B cell (primary cell): Measurements from ENCODE around the gene RRM2. TPM values are rescaled to one million over a fixed set of nuclear protein-coding genes. Genes with fewer than 3 reads are reported as not detected.

ENCODE experiments used
- ATAC-seq: fragments of 200-7000 bp; cut with Tn5 transposase; one replicate; pipeline ENCODE4 v1.10.0; 2021; ENCODE audit warnings: low read depth, mild to moderate bottlenecking, moderate number of reproducible peaks, moderate library complexity
- CTCF ChIA-PET: fragments of 350-600 bp; sonication (Branson Sonifier 250); formaldehyde crosslinking; loops from one replicate; lab custom pipeline; 2021; ENCODE audit warnings: antibody characterized with exemption, inconsistent platforms; lab: Charles Lee
- POLR2A ChIA-PET: fragments of 350-600 bp; sonication (Branson Sonifier 250); formaldehyde crosslinking; loops from one replicate; lab custom pipeline; 2021; ENCODE audit warnings: antibody characterized with exemption; lab: Charles Lee
- DNase-seq: peaks from one replicate; pipeline ENCODE4 v3.0.0; 2013
- H2AFZ ChIP-seq: 2 replicates; pipeline ENCODE4 v1.6.1; 2012; ENCODE audit warnings: mild to moderate bottlenecking, low read depth, low read length; ENCODE audit not compliant: insufficient read depth, poor library complexity, severe bottlenecking
- H3K27ac ChIP-seq, 2 donors: 1 replicate in 1 of 2; 2 replicates in 1 of 2; pipeline ENCODE4 v1.5.1; 2012 to 2013; ENCODE audit warnings: low read length in 2 of 2, mild to moderate bottlenecking in 2 of 2, moderate library complexity in 1 of 2
- H3K27me3 ChIP-seq, 4 experiments: fragments of 200-600 bp in 1 of 4; sonication (generic) in 1 of 4; replicated peaks in 1 of 4; 1 replicate in 2 of 4; 2 replicates in 2 of 4; pipeline versions ENCODE4 v1.6.1 to v1.7.0; 2013 to 2016; ENCODE audit warnings: low read length in 3 of 4, mild to moderate bottlenecking in 2 of 4, mixed read lengths in 1 of 4, moderate library complexity in 1 of 4; ENCODE audit not compliant: insufficient read depth in 4 of 4, control insufficient read depth in 3 of 4; ENCODE audit errors: control extremely low read depth in 1 of 4
- H3K36me3 ChIP-seq, 2 experiments: replicated peaks in 1 of 2; 1 replicate in 1 of 2; 2 replicates in 1 of 2; pipeline versions ENCODE4 v1.6.1 to v1.7.1; 2013; ENCODE audit warnings: low read length in 1 of 2; ENCODE audit not compliant: insufficient read depth in 2 of 2, control insufficient read depth in 1 of 2; ENCODE audit errors: control extremely low read depth in 1 of 2, extremely low read depth in 1 of 2
- H3K4me1 ChIP-seq, 2 donors: fragments of 200-600 bp in 1 of 2; sonication (generic) in 1 of 2; 1 replicate in 1 of 2; 2 replicates in 1 of 2; pipeline versions ENCODE4 v1.5.1 to v1.6.1; 2013 to 2017; ENCODE audit warnings: low read length in 2 of 2; ENCODE audit not compliant: control insufficient read depth in 2 of 2, insufficient read depth in 2 of 2
- H3K4me2 ChIP-seq: replicated peaks from 2 replicates; pipeline ENCODE3; 2012; ENCODE audit warnings: mild to moderate bottlenecking, low read depth, low read length; ENCODE audit not compliant: poor library complexity, severe bottlenecking
- H3K4me3 ChIP-seq, 5 experiments: fragments of 200-600 bp in 1 of 5; sonication (generic) in 1 of 5; 1 replicate in 3 of 5; 2 replicates in 2 of 5; pipeline versions ENCODE4 v1.5.1 to v1.7.0; 2011 to 2016; ENCODE audit warnings: low read length in 4 of 5, mild to moderate bottlenecking in 4 of 5, low read depth in 2 of 5, control low read depth in 1 of 5, moderate library complexity in 1 of 5; ENCODE audit not compliant: insufficient read depth in 1 of 5; ENCODE audit errors: control extremely low read depth in 1 of 5, extremely low read depth in 1 of 5
- H3K79me2 ChIP-seq: fragments of 200-600 bp; sonication (generic); one replicate; pipeline ENCODE4 v1.6.0; 2016; ENCODE audit warnings: low read length; ENCODE audit not compliant: control insufficient read depth, insufficient read depth
- H3K9ac ChIP-seq: fragments of 200-600 bp; sonication (generic); 2 replicates; pipeline ENCODE4 v1.6.1; 2017; ENCODE audit warnings: mild to moderate bottlenecking, low read length, moderate library complexity
- H3K9me3 ChIP-seq, 3 donors: one replicate each; pipeline versions ENCODE4 v1.6.1 to v1.7.1; 2013; ENCODE audit warnings: low read length in 2 of 3; ENCODE audit not compliant: control insufficient read depth in 2 of 3, insufficient read depth in 1 of 3; ENCODE audit errors: control extremely low read depth in 1 of 3
- H4K20me1 ChIP-seq: 2 replicates; pipeline ENCODE4 v1.6.0; 2012; ENCODE audit warnings: mild to moderate bottlenecking, low read length; ENCODE audit not compliant: insufficient read depth, control insufficient read depth, poor library complexity, severe bottlenecking
- H3K27ac Mint-ChIP-seq: one replicate; pipeline ENCODE4 v1.8.0; 2021; ENCODE audit warnings: mixed read lengths
- H3K27me3 Mint-ChIP-seq: one replicate; pipeline ENCODE4 v1.8.0; 2021; ENCODE audit warnings: mixed read lengths
- H3K4me1 Mint-ChIP-seq: one replicate; pipeline ENCODE4 v1.8.0; 2021; ENCODE audit warnings: mixed read lengths
- H3K4me3 Mint-ChIP-seq: one replicate; pipeline ENCODE4 v1.8.0; 2021; ENCODE audit warnings: mixed read lengths
- H3K9me3 Mint-ChIP-seq: one replicate; pipeline ENCODE4 v1.8.0; 2022; ENCODE audit warnings: mixed read lengths; ENCODE audit not compliant: insufficient read depth
- EZH2 ChIP-seq: IDR thresholded peaks from 2 replicates; pipeline ENCODE4 v1.6.1; 2012; ENCODE audit warnings: borderline replicate concordance, low read depth, mild to moderate bottlenecking, moderate library complexity, low read length; ENCODE audit not compliant: insufficient read depth, poor library complexity, severe bottlenecking
- WGBS: methylation state at CpG from one replicate; pipeline ENCODE4 v1.1.5; 2013; ENCODE audit warnings: missing lambda C conversion rate; ENCODE audit not compliant: insufficient coverage; 5-methylcytosine and 5-hydroxymethylcytosine counted together
- intact Hi-C: fragments of 100-400 bp; cut with micrococcal nuclease; formaldehyde crosslinking; loops from one replicate; pipeline ENCODE4 v1.10.0; 2022
- polyA plus RNA-seq: library from polyadenylated mRNA; depleted of rRNA; stranded (reverse); fragments of >200 nt; gene quantifications from 2 replicates; pipeline ENCODE4 v1.2.3, GENCODE V29; 2012
- total RNA-seq, 2 donors: library from RNA; stranded (reverse); fragments of 120-200 nt in 1 of 2; gene quantifications; 1 replicate in 1 of 2; 2 replicates in 1 of 2; pipeline versions ENCODE4 v1.2.3 to v1.2.4, GENCODE V29; 2013 to 2022
- TF ChIP-seq, protein P1 (sequence below): fragments of 200-600 bp; IDR thresholded peaks from one replicate; pipeline ENCODE4 v1.8.0; 2022; ENCODE audit warnings: antibody characterized with exemption, mild to moderate bottlenecking

Gene RRM2
- total and polyA plus RNA-seq, 2 donors (not counting 1 experiment from before 2014, with no cell fraction given), result 1.2 to 3.3 TPM

GRCh38 chr2:10169053-10169578 is 46.6 kb downstream of the RRM2 start:
- Histone ChIP-seq H3K36me3 (no peaks in the 10 kb centered on the region), H3K79me2 (no peaks in the 10 kb centered on the region), H3K27me3 (no peaks in the 10 kb centered on the region), H3K27ac (no peak overlapping the region), H3K9me3 (no peaks in the 10 kb centered on the region), H3K4me1 (peaks cover 4 to 6% of the 10 kb centered on the region in 2 donors), H3K9ac (no peak overlapping the region), H4K20me1 (no peaks in the 10 kb centered on the region), H3K4me3 (no peak overlapping the region), H3K4me2 (no peak overlapping the region), H2AFZ (no peak overlapping the region)
- CTCF ChIA-PET, result interaction anchor here (0.7 kb wide), 1 partner anchor 485 kb away, joined by 4 read pairs; no protein-coding TSS in a partner anchor
- Mint-ChIP-seq H3K9me3 (no peaks in the 10 kb centered on the region), H3K4me3 (no peak overlapping the region), H3K27me3 (no peaks in the 10 kb centered on the region), H3K4me1 (peaks cover 9% of the 10 kb centered on the region), H3K27ac (no peak overlapping the region)
- ATAC-seq (no peak), DNase-seq (no peak)
- intact Hi-C loops, result no loop called here
- POLR2A ChIA-PET, result no interaction called here
- no peak for TF ChIP-seq EZH2
- TF ChIP-seq, protein P1, sequence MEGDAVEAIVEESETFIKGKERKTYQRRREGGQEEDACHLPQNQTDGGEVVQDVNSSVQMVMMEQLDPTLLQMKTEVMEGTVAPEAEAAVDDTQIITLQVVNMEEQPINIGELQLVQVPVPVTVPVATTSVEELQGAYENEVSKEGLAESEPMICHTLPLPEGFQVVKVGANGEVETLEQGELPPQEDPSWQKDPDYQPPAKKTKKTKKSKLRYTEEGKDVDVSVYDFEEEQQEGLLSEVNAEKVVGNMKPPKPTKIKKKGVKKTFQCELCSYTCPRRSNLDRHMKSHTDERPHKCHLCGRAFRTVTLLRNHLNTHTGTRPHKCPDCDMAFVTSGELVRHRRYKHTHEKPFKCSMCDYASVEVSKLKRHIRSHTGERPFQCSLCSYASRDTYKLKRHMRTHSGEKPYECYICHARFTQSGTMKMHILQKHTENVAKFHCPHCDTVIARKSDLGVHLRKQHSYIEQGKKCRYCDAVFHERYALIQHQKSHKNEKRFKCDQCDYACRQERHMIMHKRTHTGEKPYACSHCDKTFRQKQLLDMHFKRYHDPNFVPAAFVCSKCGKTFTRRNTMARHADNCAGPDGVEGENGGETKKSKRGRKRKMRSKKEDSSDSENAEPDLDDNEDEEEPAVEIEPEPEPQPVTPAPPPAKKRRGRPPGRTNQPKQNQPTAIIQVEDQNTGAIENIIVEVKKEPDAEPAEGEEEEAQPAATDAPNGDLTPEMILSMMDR, result no peak
- WGBS, result 94% methylated on average over 6 of the region's 7 CpGs

- intact Hi-C loops, result no loop called here
- Mint-ChIP-seq H3K4me1 (peaks cover 4% of the 10 kb centered on the region), H3K27ac (no peak overlapping the region), H3K9me3 (no peaks in the 10 kb centered on the region), H3K27me3 (no peaks in the 10 kb centered on the region), H3K4me3 (no peak overlapping the region)
- no peaks in the 10 kb centered on the region for H3K9me3 ChIP-seq
- TF ChIP-seq EZH2, result no peak
- TF ChIP-seq, protein P1, result no peak
- H3K9ac ChIP-seq, result no peak overlapping the region
- ATAC-seq (no peak), DNase-seq (no peak)
- H3K27ac ChIP-seq, result no peak overlapping the region
- no peaks in the 10 kb centered on the region for H4K20me1 ChIP-seq
- no peak overlapping the region for H3K4me2 ChIP-seq
- ChIA-PET CTCF (no interaction called here), POLR2A (no interaction called here)
- peaks cover 0 to 2% of the 10 kb centered on the region in 2 donors for H3K4me1 ChIP-seq
- WGBS, result 92% methylated on average over 10 of the region's 11 CpGs
- no peak overlapping the region for H3K4me3 ChIP-seq
- no peaks in the 10 kb centered on the region for H3K27me3 ChIP-seq
- H3K79me2 ChIP-seq, result no peaks in the 10 kb centered on the region
- H2AFZ ChIP-seq, result no peak overlapping the region
- no peaks in the 10 kb centered on the region for H3K36me3 ChIP-seq
Observed at GRCh38 chr2:10169581-10169980, 47.0 kb downstream of the RRM2 start.
